ENCODE results near the gene LBX1. TPM values are rescaled to one million over a fixed set of nuclear protein-coding genes. Genes with fewer than 3 reads are reported as not detected.

Gene LBX1, protein sequence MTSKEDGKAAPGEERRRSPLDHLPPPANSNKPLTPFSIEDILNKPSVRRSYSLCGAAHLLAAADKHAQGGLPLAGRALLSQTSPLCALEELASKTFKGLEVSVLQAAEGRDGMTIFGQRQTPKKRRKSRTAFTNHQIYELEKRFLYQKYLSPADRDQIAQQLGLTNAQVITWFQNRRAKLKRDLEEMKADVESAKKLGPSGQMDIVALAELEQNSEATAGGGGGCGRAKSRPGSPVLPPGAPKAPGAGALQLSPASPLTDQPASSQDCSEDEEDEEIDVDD
- total RNA-seq (10 to 100 TPM in 1 of 4 donors, 1 to 10 TPM in 3; 6.2 to 12.3 (median 7.5) TPM), polyA plus RNA-seq (1 to 10 TPM; 1.8 to 7.9 (median 4.9) TPM)
- long read RNA-seq, donor 1, transcript LBX1-201 (2 exons, 2,900 nt) = major isoform, 16 of 42 reads
- long read RNA-seq, donor 1, partial matches to known transcripts = 0 of 42 reads
- long read RNA-seq, donor 1, other reads (novel, unspliced or antisense) = 26 of 42 reads
- long read RNA-seq, donor 2, transcript LBX1-201 (2 exons, 2,900 nt) = major isoform, 29 of 54 reads
- long read RNA-seq, donor 2, partial matches to known transcripts = 0 of 54 reads
- long read RNA-seq, donor 2, other reads (novel, unspliced or antisense) = 25 of 54 reads

DNA sequence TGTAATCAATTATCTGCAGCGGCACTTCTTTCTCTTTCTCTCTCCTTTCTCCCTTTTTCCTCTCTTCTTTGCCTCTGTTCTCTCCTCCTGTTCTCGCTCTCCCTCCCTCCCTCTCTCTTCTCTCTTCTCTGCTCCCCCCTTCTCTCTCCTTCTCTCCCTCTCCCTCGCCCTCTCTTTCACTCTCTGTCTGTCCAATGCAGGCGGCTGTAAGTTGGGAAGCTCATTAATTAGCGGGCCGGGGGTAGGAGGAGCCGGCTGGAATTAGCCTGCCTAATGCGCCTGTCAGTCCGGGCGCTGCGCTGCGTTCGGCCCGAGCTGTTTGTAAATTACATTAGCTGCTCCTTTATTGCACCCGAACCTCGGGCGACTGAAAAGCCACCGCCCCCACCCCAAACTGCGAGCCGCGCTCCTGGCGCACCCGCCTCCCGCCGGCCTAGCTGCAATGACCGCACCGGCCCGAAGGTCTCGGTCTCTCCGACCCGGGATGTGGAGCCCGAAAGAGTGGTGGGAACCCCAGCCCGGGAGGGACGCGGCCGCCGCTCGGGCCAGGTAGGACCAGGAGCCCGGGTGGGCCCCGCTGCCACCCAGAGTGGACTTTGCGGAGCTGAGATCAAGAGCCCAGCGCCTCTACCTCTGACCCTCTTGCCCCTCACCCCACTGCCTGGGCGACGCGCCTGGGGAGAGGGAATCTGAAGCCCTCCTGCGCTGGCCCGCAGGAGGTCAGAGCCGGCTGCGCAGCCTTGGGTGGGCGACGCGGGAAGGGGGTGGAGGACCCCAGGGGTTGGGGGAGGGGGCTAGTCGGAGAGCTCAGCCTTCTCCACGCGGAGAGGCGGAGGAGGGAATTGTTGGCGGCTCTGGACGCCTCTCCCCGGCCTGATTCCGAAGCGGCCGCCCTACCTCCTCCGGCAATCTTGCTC, at the start of gene LBX1:
Gene LBX1, minus strand, starts transcription at position 198 of the 917 bp plus-strand sequence. CDS start 648 bp downstream, outside the sequence.
- intact Hi-C loops (cut with DNase I) = loop anchor here in 1 of 2 donors (5.0 kb wide), 1 partner anchor 63 kb away; no protein-coding TSS in a partner anchor
- 0 to 1% (median 1%) methylated on average over 54 to 63 of the region's 63 CpGs for WGBS, 3 donors
- peaks cover 30% of the 10 kb centered on the region for H3K4me1 ChIP-seq
- H3K27me3 ChIP-seq (ENCODE audit: insufficient read depth in 3 of 3, low read length in 2 of 3) = peaks cover 0 to 46% (median 3%) of the 10 kb centered on the region in 3 donors
- no peaks in the 10 kb centered on the region for H3K9me3 ChIP-seq
- TF ChIP-seq, protein P1, sequence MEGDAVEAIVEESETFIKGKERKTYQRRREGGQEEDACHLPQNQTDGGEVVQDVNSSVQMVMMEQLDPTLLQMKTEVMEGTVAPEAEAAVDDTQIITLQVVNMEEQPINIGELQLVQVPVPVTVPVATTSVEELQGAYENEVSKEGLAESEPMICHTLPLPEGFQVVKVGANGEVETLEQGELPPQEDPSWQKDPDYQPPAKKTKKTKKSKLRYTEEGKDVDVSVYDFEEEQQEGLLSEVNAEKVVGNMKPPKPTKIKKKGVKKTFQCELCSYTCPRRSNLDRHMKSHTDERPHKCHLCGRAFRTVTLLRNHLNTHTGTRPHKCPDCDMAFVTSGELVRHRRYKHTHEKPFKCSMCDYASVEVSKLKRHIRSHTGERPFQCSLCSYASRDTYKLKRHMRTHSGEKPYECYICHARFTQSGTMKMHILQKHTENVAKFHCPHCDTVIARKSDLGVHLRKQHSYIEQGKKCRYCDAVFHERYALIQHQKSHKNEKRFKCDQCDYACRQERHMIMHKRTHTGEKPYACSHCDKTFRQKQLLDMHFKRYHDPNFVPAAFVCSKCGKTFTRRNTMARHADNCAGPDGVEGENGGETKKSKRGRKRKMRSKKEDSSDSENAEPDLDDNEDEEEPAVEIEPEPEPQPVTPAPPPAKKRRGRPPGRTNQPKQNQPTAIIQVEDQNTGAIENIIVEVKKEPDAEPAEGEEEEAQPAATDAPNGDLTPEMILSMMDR (IDR thresholded peaks at IDR 0.05) = no peak
- no peaks in the 10 kb centered on the region for H3K36me3 ChIP-seq (ENCODE audit: insufficient read depth in 1 of 2, low read depth in 1 of 2)
- ATAC-seq (peak; percentile 33 to 51 (median 40)), DNase-seq (peak in 1 of 2 donors; percentile 64)
- peak within 1 kb of the TSS; percentile 96 for H3K27ac ChIP-seq
- peak within 1 kb of the TSS; percentile 86 for H3K4me3 ChIP-seq

DNA sequence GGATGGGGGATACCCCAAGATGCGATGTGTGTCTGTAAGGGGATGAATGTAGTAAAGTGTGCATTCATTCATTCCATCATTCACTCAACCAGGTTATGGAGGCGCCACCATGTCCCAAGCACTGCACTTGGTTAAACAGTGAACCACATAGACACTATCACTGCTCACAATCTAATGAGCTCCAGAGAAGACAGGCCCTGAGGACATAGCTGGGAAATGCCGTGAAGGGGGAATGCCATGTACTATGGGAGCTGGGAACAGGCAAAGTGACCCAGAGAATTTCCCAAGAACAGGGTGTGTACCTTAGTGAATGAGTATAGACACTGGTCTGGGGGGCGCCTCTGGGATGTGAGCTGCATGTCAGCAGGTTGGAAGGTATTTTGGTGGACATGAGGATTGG, 44.5 kb upstream of the LBX1 start:
- WGBS, 3 donors = 92 to 94% (median 94%) methylated on average over 4 of the region's 4 CpGs
- intact Hi-C loops (cut with DNase I) = no loop called here
- no peaks in the 10 kb centered on the region for H3K36me3 ChIP-seq (ENCODE audit: insufficient read depth in 1 of 2, low read depth in 1 of 2)

GRCh38 chr10:101273330-101273729, 44.1 kb upstream of the LBX1 start:
- TF ChIP-seq, protein P1 (IDR thresholded peaks at IDR 0.05) = no peak
- no peak for ATAC-seq
- intact Hi-C loops (cut with DNase I) = no loop called here
- Histone ChIP-seq H3K27me3 (ENCODE audit: insufficient read depth in 3 of 3, low read length in 2 of 3) (no peaks in the 10 kb centered on the region), H3K9me3 (no peaks in the 10 kb centered on the region), H3K4me3 (no peak overlapping the region), H3K4me1 (no peaks in the 10 kb centered on the region), H3K36me3 (ENCODE audit: insufficient read depth in 1 of 2, low read depth in 1 of 2) (no peaks in the 10 kb centered on the region), H3K27ac (no peak overlapping the region)
- WGBS, 3 donors = 85 to 87% (median 86%) methylated on average over 10 of the region's 10 CpGs
- no peak for DNase-seq

More for the DNA sequence above, 44.5 kb upstream of the LBX1 start:
- Histone ChIP-seq H3K27me3 (ENCODE audit: insufficient read depth in 3 of 3, low read length in 2 of 3) (no peaks in the 10 kb centered on the region), H3K27ac (no peak overlapping the region), H3K4me1 (no peaks in the 10 kb centered on the region), H3K9me3 (no peaks in the 10 kb centered on the region), H3K4me3 (no peak overlapping the region)
- TF ChIP-seq, protein P1 (IDR thresholded peaks at IDR 0.05) = no peak
- ATAC-seq (no peak), DNase-seq (no peak)

DNA sequence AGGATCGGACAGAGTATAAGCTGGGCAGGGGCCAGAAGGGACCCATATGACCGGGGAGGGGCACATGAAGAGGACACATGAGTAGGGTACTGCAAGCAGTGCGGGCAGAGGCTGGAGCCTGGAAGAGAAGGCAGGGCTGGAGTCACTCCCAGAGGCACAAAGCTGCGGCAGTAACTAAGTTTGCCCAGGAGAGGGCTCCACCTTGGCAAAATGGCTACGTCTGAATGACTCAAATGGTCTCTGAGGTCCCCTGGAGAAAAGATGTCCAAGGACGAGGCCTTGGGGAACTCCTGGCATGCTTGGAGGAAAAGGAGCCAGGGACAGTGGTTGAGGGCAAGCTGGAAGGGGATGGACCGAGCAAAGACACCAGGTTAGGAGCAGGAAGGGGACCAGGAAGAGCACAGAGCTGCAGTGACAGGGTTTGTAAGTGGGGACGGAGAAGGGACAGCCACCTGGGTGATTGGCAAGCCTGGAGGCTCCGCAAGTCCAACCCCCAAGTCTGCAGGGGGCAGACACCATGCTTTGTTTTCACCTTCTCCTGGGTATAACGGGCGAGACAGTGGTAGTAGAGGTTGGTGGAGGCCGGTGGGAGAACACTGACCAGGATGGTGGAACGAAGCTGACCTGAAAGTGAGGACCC, 43.1 kb upstream of the LBX1 start:
- WGBS, 3 donors = 37 to 44% (median 43%) methylated on average over 12 to 13 of the region's 13 CpGs
- H3K27me3 ChIP-seq (ENCODE audit: insufficient read depth in 3 of 3, low read length in 2 of 3) = no peaks in the 10 kb centered on the region
- TF ChIP-seq, protein P1 (IDR thresholded peaks at IDR 0.05) = peak; percentile 69
- H3K4me1 ChIP-seq = no peaks in the 10 kb centered on the region
- no peaks in the 10 kb centered on the region for H3K9me3 ChIP-seq
- ATAC-seq = peak; percentile 85 to 98 (median 90)
- H3K36me3 ChIP-seq (ENCODE audit: insufficient read depth in 1 of 2, low read depth in 1 of 2) = no peaks in the 10 kb centered on the region
- no peak overlapping the region for H3K27ac ChIP-seq
- intact Hi-C loops (cut with DNase I) = no loop called here
- peak; percentile 40 to 77 for DNase-seq
- no peak overlapping the region for H3K4me3 ChIP-seq

Data from psoas muscle (tissue), 8 donors.